Dermis lymphatic vessel endothelial cell (primary cell): ENCODE measurements around the gene ELAVL3. TPM values are rescaled to one million over a fixed set of nuclear protein-coding genes. Genes with fewer than 3 reads are reported as not detected.

ENCODE experiments used
- total RNA-seq: library from RNA; depleted of rRNA; stranded (reverse); fragments of >200 nt; gene quantifications from 2 replicates; pipeline ENCODE4 v1.2.1, GENCODE V29; 2014

ELAVL3 gene
- total RNA-seq: not detected in 2 replicates

DNA sequence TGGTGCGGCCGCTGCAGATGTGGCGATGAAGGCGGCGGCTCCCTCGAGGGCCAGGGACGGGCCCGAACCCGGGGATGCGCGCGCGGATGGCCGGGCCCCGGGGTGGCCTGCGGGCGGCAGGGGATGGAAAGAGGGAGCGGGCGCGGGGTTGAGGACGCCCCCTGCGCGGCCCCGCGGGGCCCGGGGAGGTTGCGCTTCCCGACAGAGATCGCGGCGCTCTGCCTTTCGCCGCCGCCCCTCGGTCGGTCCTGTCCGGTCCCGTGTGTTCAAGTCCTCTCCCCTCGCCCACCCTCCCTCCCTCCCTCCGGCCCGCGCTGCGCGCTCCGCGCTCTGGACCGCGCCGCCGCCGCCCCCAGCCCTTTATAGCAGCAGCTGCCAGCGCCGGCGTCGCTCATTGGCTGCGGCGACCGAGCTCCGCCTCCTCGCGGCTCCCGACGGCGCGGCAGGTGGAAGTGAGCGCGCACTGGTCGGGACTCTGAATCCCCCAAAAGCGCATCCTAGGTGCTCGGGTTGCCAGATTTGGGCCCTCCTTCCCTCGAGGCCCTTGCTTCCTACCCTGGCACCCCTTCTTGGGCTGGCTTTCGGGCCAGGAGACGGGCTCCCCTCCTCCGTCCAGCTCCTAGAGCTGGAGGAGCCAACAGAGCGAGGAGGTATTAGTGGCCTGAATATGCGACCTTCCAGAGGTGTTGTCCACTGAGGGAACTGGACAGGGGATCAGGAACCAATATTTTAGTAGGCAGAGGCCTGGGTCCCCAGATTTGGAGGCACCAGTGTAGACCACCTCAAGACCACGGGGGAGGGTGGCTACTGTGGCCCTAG, at the start of gene ELAVL3:
Gene ELAVL3, minus strand, starts transcription at position 332 of the 819 bp plus-strand sequence. CDS start 438 bp downstream, outside the sequence.

DNA sequence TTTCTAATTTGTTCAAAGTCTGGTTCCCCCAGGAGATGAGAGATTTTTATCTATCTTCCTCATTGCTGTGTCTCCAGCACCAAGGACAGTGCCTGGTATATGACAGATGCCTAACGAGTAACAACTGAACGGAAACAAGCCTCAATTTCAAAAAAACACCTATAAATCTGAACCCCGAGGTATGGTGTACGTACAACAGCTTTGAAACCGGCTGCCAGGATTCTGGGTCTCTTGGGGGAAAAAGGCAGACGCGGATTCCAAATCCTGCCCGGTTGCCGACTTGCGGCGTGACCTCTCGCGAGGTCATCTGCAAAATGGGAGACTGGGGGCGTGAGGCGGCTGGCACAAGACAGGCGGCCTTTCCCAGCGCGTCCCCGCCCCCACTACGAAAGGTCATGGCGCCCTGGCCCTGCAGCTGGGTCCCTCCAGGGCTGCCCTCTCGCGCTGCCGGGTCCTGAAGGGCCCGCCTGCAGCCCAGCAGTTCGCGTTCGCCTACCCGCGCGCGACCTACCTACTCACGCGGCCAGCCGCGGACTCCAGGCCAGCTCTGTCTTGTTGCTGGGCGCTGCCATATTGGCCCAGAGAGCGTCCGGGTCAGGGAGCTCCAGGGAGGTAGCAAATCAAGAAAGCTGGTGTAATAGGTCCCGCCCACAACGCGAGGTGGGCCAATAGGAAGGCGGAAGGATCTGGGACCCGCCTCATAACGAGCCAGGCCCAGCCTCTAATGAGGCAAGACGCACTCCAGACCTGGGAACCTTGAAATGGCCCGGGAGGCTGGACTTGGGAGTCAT, 47.9 kb upstream of the ELAVL3 start, which contains the start of gene ECSIT:
Gene ECSIT, minus strand, starts transcription at position 584 of the 791 bp plus-strand sequence. CDS start 9,964 bp downstream, outside the sequence.

DNA sequence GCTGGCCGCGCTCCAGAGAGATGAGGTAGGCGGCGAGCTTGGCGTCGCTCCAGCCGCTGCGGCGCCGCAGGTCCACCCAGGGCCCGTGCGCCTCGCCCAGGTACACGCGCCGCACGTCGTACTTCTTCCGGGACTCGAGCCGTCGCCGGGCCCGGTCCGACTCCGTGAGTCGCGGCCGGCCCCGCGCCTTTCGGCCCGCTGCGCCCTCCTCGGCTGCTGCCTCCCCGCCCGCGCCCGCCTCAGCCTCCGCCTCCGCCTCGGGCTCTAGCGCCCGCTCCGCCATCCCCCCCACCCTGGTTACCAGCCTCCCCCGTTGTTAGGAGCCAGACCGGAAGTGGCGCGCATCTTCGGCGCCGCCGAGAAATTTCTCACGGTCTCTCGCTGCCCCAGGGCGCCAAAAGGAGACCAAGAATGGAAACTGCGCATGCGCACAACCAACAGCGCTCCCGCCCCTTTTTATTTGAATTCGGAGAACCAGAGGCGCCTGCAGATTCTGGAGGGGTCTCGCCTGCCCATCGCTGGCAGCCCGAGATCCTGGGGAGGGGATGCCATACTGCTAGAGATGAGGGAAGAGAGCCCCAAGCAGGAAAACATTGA, 24.8 kb upstream of the ELAVL3 start, which contains the start of gene ZNF653:
Gene ZNF653, minus strand, starts transcription at position 336 of the 597 bp plus-strand sequence. Its CDS starts 53 bp downstream, at position 283.

DNA sequence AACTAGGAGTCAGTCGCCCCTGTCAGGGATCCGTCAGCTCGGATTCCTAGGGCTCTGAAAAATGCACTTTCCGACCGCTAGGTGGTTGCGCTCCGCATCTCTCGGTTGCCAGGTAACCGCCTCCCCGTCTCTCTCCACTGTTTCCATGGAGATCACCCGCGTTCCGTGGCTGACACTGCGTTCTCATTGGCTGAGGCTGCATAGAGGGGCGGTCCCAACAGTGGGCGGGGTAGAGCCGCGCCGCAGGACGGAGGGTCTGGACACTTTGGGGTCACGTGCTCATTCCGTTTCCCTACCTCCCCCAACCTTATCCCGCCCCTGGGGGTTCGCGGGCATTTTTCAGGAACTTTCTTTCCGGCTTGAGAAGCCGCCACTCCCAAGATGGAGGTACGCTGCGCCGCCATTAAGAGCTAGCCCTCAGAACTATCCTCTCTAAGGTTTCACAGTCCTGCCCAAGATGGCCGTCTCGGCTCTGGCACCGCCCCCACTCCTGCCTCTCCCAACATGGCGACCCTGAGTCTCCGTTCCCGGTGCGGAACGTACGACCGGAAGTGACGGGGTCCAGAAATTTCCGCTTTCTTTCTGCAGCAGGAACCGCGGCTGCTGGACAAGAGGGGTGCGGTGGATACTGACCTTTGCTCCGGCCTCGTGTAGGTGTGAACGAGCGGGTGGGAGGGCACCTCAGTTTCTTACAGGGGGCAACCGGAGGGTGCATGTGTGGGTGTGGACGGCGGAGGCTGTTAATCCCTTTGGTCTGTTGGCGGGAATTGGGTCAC, 45.6 kb downstream of the ELAVL3 start, which contains the start of the genes ODAD3 and PRKCSH:
Gene ODAD3, minus strand, starts transcription at position 65 of the 776 bp plus-strand sequence. CDS start 105 bp downstream, outside the sequence.
Gene PRKCSH, plus strand, starts transcription at position 579 of the 776 bp plus-strand sequence. CDS start 483 bp downstream, outside the sequence.

DNA sequence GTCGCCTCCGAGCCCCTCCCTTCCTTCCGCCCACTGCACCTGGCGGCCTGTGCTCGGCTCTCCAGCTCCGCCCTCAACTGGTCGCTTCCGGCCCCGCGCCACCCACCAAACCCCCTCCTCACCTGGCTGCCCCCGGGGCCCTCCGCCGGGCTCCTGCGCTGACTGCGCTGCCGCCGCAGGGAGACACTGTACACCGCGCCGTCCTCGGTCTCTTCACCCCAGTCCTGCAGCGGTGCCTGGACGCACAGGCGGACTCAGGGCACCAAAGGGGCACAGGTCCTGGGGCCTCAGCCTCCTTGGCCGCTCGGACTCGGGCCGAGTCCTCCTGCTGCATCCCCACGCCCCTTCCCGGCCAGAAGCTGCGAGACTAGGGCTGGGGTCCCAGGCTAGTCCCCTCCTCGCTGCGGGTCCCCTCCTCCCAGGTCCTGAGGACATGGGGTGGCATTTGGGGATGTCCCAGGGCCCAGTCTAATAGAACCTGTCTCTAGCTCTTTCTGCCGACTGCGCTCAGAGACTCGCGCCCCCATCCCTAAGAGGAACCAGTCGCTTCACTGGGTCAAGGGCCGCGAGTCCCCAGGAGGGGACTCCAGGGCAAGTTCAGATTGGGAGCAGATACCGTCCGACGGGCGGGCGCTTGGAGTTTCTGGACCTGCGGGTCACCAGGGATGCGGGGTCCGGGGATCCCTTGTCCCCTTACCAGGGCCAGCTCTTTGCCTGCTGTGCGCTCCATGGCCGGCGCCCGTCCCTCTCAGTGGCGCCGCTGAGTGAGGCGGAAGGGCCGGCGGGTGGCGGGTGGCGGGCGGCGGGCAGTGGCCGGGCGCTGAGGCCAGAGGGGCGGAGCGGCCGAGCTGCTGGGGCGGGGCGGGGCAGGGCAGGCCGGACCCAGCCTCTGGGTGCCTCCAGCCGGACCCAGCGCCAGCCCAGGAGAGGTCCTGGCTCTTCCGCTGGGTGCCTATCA, 62.0 kb downstream of the ELAVL3 start, which contains the start of gene RGL3:
Gene RGL3, minus strand, starts transcription at position 766 of the 958 bp plus-strand sequence. Its CDS starts 36 bp downstream, at position 730.

Other genes starting within 250 kb of the ELAVL3 start
- not detected in 2 replicates for gene ANGPTL8, start 241.4 kb downstream of the ELAVL3 start, total RNA-seq
- 53.0 and 54.7 TPM in 2 replicates for gene DOCK6, start 218.5 kb downstream of the ELAVL3 start, total RNA-seq
- not detected in 2 replicates for gene TSPAN16, start 184.9 kb downstream of the ELAVL3 start, total RNA-seq
- gene RAB3D, start 141.4 kb downstream of the ELAVL3 start, total RNA-seq: 32.9 and 38.7 TPM in 2 replicates
- gene TMEM205, start 134.8 kb downstream of the ELAVL3 start, total RNA-seq: 83.6 and 104 TPM in 2 replicates
- gene CCDC159, start 134.5 kb downstream of the ELAVL3 start, total RNA-seq: 5.4 and 6.1 TPM in 2 replicates
- 4.9 and 7.3 TPM in 2 replicates for gene PLPPR2, start 125.6 kb downstream of the ELAVL3 start, total RNA-seq
- 0.77 and 1.1 TPM in 2 replicates for gene SWSAP1, start 106.4 kb downstream of the ELAVL3 start, total RNA-seq
- gene EPOR, start 96.7 kb downstream of the ELAVL3 start, total RNA-seq: 3.1 and 5.9 TPM in 2 replicates
- gene RGL3, start 61.7 kb downstream of the ELAVL3 start, total RNA-seq: 0.87 and 1.6 TPM in 2 replicates
- gene ODAD3, start 45.9 kb downstream of the ELAVL3 start, total RNA-seq: under 0.01 and 0.09 TPM in 2 replicates
- gene PRKCSH, start 45.4 kb downstream of the ELAVL3 start, total RNA-seq: 110 and 113 TPM in 2 replicates
- 6.0 and 6.9 TPM in 2 replicates for gene ZNF653, start 24.8 kb upstream of the ELAVL3 start, total RNA-seq
- gene ECSIT, start 48.1 kb upstream of the ELAVL3 start, total RNA-seq: 20.6 and 30.1 TPM in 2 replicates
- under 0.01 TPM in 1 of 2 replicates, not detected in the other for gene CNN1, start 57.8 kb upstream of the ELAVL3 start, total RNA-seq
- gene ELOF1, start 78.2 kb upstream of the ELAVL3 start, total RNA-seq: 22.9 and 23.8 TPM in 2 replicates
- gene ACP5, start 96.6 kb upstream of the ELAVL3 start, total RNA-seq: under 0.01 and 0.34 TPM in 2 replicates
- 21.3 and 29.7 TPM in 2 replicates for gene ZNF627, start 116.4 kb upstream of the ELAVL3 start, total RNA-seq